OCI-LY7 (cell line): ENCODE results near the gene ATP9B. TPM values are rescaled to one million over a fixed set of nuclear protein-coding genes. Genes with fewer than 3 reads are reported as not detected.

Source experiments
- BruUV-seq: library from RNA; stranded (reverse); fragments of 400-500 nt; replicated peaks from 2 replicates; lab custom pipeline; 2021; lab: Mats Ljungman, UMichigan
- CTCF ChIA-PET: fragments of 300-600 bp; sonication (Branson Sonifier 250); formaldehyde crosslinking; loops from one replicate; lab custom pipeline; 2022; ENCODE audit warnings: antibody characterized with exemption; ENCODE audit not compliant: unreplicated experiment; lab: Charles Lee
- POLR2A ChIA-PET: fragments of 300-600 bp; sonication (Branson Sonifier 250); formaldehyde crosslinking; loops from one replicate; lab custom pipeline; 2022; ENCODE audit warnings: antibody characterized with exemption; lab: Charles Lee
- DNase-seq: peaks from one replicate; pipeline ENCODE4 v3.0.0-alpha.2; 2015; ENCODE audit warnings: low spot score
- H2AFZ ChIP-seq: fragments of 200-600 bp; sonication (generic), shearing (Covaris generic); 2 replicates; pipeline ENCODE4 v1.6.1; 2014; ENCODE audit warnings: mild to moderate bottlenecking, antibody characterized with exemption, low read length, moderate library complexity
- H3K27ac ChIP-seq: fragments of 200-600 bp; sonication (generic); 2 replicates; pipeline ENCODE4 v1.5.1; 2014; ENCODE audit warnings: mixed run types, low read depth, mild to moderate bottlenecking, moderate library complexity, low read length, inconsistent platforms; ENCODE audit not compliant: poor library complexity, severe bottlenecking
- H3K36me3 ChIP-seq: fragments of 200-600 bp; sonication (generic); 2 replicates; pipeline ENCODE4 v1.6.1; 2014; ENCODE audit warnings: mild to moderate bottlenecking, antibody characterized with exemption, low read length, moderate library complexity, mixed read lengths; ENCODE audit not compliant: insufficient read depth
- H3K4me1 ChIP-seq: fragments of 200-600 bp; sonication (generic); 2 replicates; pipeline ENCODE4 v1.5.1; 2014; ENCODE audit warnings: mild to moderate bottlenecking, low read length; ENCODE audit not compliant: insufficient read depth, poor library complexity, severe bottlenecking
- H3K4me2 ChIP-seq: fragments of 200-600 bp; sonication (generic); 2 replicates; pipeline ENCODE4 v1.6.1; 2014; ENCODE audit warnings: mild to moderate bottlenecking, low read length
- H3K4me3 ChIP-seq: fragments of 200-600 bp; sonication (generic); 2 replicates; pipeline ENCODE4 v1.5.1; 2014; ENCODE audit warnings: mild to moderate bottlenecking, low read depth, low read length; ENCODE audit not compliant: poor library complexity, severe bottlenecking
- H3K79me2 ChIP-seq: fragments of 200-600 bp; sonication (generic); 2 replicates; pipeline ENCODE4 v1.6.1; 2016; ENCODE audit warnings: low read depth, mild to moderate bottlenecking, low read length, moderate library complexity, mixed read lengths; ENCODE audit not compliant: insufficient read depth
- H3K9me2 ChIP-seq: fragments of 200-600 bp; sonication (generic); 2 replicates; pipeline ENCODE4 v1.6.1; 2016; ENCODE audit warnings: mild to moderate bottlenecking, low read length, mixed read lengths; ENCODE audit not compliant: insufficient read depth
- H3K9me3 ChIP-seq: fragments of 200-600 bp; sonication (generic); 2 replicates; pipeline ENCODE4 v1.6.1; 2014; ENCODE audit warnings: mild to moderate bottlenecking, mixed run types, low read length, mixed read lengths
- H4K20me1 ChIP-seq: fragments of 200-600 bp; sonication (generic); 2 replicates; pipeline ENCODE4 v1.6.1; 2014; ENCODE audit warnings: mild to moderate bottlenecking, antibody characterized with exemption, low read length, moderate library complexity, mixed read lengths; ENCODE audit not compliant: insufficient read depth
- EZH2phosphoT487 ChIP-seq: fragments of 200-600 bp; sonication (generic); IDR thresholded peaks from 2 replicates; pipeline ENCODE4 v1.6.1; 2018; ENCODE audit warnings: low read depth, borderline replicate concordance, mild to moderate bottlenecking, mixed run types, antibody characterized with exemption, low read length, moderate library complexity, mixed read lengths
- intact Hi-C: fragments of 100-400 bp; cut with micrococcal nuclease; formaldehyde crosslinking; loops from one replicate; pipeline ENCODE4 v1.10.0; 2022; ENCODE audit not compliant: unreplicated experiment
- total RNA-seq, 2 experiments: library from RNA; depleted of rRNA in 1 of 2; stranded (reverse); fragments of >200 nt in 1 of 2; shearing (Covaris generic) in 1 of 2; gene quantifications; 2 replicates each; pipeline ENCODE4 v1.2.3, GENCODE V29; 2014 to 2022
- TF ChIP-seq, protein P1 (sequence below): fragments of 200-600 bp; sonication (generic); conservative IDR thresholded peaks from 2 replicates; pipeline ENCODE4 v1.5.1; 2014; ENCODE audit warnings: mild to moderate bottlenecking, antibody characterized with exemption, low read length, moderate library complexity, mixed read lengths

Gene ATP9B
- total RNA-seq, 2 experiments from 2014 or later, result 27.1 to 36.4 TPM

DNA sequence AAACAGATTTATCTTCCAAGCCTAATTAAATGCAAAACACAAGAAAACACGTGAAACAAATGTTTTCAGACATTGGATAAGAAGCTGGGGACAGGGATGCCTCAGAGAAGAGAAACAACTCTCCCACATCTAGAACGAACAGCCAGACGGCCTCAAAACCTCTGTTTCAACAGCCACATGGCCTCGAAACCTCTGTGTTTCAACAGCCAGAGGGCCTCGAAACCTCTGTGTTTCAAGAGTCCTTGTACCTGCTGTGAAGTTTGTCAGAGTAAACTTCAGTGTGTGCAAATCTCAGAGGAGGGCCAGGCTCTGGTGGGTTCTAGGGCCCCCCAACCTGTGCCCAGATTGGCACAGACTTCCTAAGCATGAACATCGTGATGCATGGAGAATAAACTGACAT, 283.2 kb downstream of the ATP9B start:
- no peak for DNase-seq
- TF ChIP-seq EZH2phosphoT487, result no peak
- TF ChIP-seq, protein P1, sequence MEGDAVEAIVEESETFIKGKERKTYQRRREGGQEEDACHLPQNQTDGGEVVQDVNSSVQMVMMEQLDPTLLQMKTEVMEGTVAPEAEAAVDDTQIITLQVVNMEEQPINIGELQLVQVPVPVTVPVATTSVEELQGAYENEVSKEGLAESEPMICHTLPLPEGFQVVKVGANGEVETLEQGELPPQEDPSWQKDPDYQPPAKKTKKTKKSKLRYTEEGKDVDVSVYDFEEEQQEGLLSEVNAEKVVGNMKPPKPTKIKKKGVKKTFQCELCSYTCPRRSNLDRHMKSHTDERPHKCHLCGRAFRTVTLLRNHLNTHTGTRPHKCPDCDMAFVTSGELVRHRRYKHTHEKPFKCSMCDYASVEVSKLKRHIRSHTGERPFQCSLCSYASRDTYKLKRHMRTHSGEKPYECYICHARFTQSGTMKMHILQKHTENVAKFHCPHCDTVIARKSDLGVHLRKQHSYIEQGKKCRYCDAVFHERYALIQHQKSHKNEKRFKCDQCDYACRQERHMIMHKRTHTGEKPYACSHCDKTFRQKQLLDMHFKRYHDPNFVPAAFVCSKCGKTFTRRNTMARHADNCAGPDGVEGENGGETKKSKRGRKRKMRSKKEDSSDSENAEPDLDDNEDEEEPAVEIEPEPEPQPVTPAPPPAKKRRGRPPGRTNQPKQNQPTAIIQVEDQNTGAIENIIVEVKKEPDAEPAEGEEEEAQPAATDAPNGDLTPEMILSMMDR, result no peak
- BruUV-seq, result no TSS peak
- H3K9me2 ChIP-seq, result no peaks in the 10 kb centered on the region
- H2AFZ ChIP-seq, result no peak overlapping the region
- H3K4me3 ChIP-seq, result no peak overlapping the region
- H3K4me1 ChIP-seq, result no peaks in the 10 kb centered on the region
- H3K79me2 ChIP-seq, result no peaks in the 10 kb centered on the region
- intact Hi-C loops, result no loop called here
- no peaks in the 10 kb centered on the region for H3K36me3 ChIP-seq
- H3K4me2 ChIP-seq, result no peak overlapping the region
- ChIA-PET POLR2A (no interaction called here), CTCF (no interaction called here)
- no peaks in the 10 kb centered on the region for H4K20me1 ChIP-seq
- no peaks in the 10 kb centered on the region for H3K9me3 ChIP-seq
- no peak overlapping the region for H3K27ac ChIP-seq

DNA sequence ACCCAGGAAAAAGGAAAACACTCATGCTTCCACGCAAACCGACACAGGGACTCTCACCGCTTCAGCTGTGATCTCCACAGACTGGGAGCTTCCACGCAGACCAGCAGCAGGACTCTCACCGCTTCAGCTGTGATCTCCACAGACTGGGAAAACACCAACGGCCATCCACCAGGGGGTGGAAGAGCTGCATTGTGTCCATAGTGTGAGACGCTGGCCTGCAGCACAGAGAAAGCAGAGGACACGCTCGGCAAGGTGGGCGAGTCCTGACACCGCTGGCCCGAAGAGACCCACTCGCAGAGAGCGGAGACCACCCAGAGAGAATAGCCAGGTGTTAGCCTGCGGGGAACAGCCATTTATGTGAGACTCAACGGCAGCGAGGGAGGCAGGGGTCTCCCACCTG, 284.1 kb downstream of the ATP9B start:
- Histone ChIP-seq H2AFZ (no peak overlapping the region), H3K4me3 (no peak overlapping the region), H3K36me3 (no peaks in the 10 kb centered on the region), H3K79me2 (no peaks in the 10 kb centered on the region), H3K9me2 (no peaks in the 10 kb centered on the region), H3K27ac (no peak overlapping the region), H3K4me2 (no peak overlapping the region), H3K4me1 (no peaks in the 10 kb centered on the region), H4K20me1 (no peaks in the 10 kb centered on the region), H3K9me3 (no peaks in the 10 kb centered on the region)
- CTCF ChIA-PET, result no interaction called here
- POLR2A ChIA-PET, result no interaction called here
- no peak for DNase-seq
- intact Hi-C loops, result no loop called here
- no TSS peak for BruUV-seq
- no peak for TF ChIP-seq EZH2phosphoT487
- TF ChIP-seq, protein P1, result no peak

DNA sequence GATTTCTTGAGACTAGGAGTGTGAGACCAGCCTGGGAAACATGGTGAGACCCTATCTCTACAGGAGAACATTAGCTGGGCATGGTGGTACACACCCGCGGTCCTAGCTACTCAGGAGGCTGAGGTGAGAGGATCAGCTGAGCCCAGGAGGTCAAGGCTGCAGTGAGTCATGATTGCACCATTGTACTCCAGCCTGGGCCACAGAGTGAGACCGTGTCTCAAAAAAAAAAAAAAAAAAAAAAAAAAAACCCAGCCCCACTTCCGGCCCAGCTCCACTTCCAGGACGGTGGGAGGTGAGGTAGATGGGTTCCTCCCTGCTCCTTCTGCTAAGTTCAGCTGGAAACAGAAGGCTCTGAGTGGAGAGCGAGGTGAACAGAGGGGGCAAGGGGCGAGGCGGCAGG, 285.2 kb downstream of the ATP9B start:
- H3K4me3 ChIP-seq, result no peak overlapping the region
- H3K9me2 ChIP-seq, result no peaks in the 10 kb centered on the region
- H3K36me3 ChIP-seq, result no peaks in the 10 kb centered on the region
- H3K79me2 ChIP-seq, result no peaks in the 10 kb centered on the region
- H4K20me1 ChIP-seq, result no peaks in the 10 kb centered on the region
- ChIA-PET CTCF (no interaction called here), POLR2A (no interaction called here)
- no peak overlapping the region for H2AFZ ChIP-seq
- DNase-seq, result no peak
- intact Hi-C loops, result no loop called here
- no peak for TF ChIP-seq EZH2phosphoT487
- TF ChIP-seq, protein P1, result no peak
- no peaks in the 10 kb centered on the region for H3K9me3 ChIP-seq
- no TSS peak for BruUV-seq
- no peak overlapping the region for H3K27ac ChIP-seq
- no peaks in the 10 kb centered on the region for H3K4me1 ChIP-seq
- H3K4me2 ChIP-seq, result no peak overlapping the region
